NT2/D1 (cell line): ENCODE results near the gene MTOR.

Experiments
- SUZ12 ChIP-seq: IDR thresholded peaks from 2 replicates; pipeline ENCODE4 v1.6.1; 2011; ENCODE audit not compliant: insufficient read length, insufficient read depth; ENCODE audit errors: extremely low read depth
- YY1 ChIP-seq: IDR thresholded peaks from 2 replicates; pipeline ENCODE4 v1.6.1; 2011; ENCODE audit not compliant: insufficient read length, insufficient read depth
- ZNF274 ChIP-seq: IDR thresholded peaks from 2 replicates; pipeline ENCODE4 v1.6.1; 2011; ENCODE audit warnings: mild to moderate bottlenecking, low read depth, low read length

DNA sequence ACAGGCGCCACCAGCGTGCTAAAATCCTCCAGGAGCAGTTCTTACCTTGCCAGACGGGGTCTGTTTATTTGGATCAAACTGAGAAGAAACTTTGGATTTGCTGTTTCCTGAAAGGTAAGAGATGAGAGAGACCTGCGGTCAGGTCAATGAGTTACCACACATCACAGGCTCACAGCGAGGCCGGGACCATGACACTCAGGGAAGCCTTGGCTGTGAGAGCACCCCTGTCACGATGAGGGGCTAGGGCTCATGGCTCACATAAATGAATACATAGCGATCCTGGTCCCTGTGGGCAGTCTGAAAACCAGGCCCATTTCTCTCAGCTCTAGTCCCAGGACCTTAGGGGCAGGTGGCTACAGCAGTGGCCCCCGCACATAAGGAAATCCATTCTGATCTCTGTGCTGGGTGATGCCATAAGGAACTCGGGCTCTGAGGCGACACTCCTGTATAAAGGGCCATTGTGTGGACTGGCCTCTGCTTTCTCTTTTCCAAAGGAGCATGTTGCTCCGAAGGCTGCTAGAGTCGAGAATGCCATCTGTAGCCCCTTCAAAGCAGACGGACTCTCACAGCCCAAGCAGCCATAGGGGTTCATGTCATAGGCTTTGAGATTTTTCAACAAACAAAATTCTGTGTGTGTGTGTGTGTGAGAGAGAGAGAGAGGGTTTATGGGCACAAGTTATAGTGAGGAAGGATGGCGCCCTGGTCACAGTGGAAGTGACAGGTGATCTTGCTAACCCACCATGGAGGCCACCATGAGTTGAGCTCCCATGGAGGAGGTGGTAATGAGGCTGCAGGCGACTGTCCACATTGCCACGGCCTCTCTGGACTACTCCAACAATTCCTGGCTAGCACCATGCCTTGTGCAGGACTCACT lies 193.5 kb downstream of the MTOR start:
- TF ChIP-seq YY1 (no peak), ZNF274 (no peak), SUZ12 (no peak)
